Loucy (cell line): ENCODE results near the gene PXN.

Source experiments
- H2AFZ ChIP-seq: fragments of 200-600 bp; sonication (generic); 2 replicates; pipeline ENCODE4 v1.6.0; 2016; ENCODE audit warnings: antibody characterized with exemption, mild to moderate bottlenecking, low read length, moderate library complexity
- H3F3A ChIP-seq: fragments of 200-600 bp; 2 replicates; pipeline ENCODE4 v1.6.0; 2016; ENCODE audit warnings: antibody characterized with exemption, low read depth, mild to moderate bottlenecking
- H3K27me3 ChIP-seq: fragments of 200-600 bp; sonication (generic); 2 replicates; pipeline ENCODE4 v1.6.1; 2014; ENCODE audit warnings: low read length, mild to moderate bottlenecking; ENCODE audit not compliant: insufficient read depth, poor library complexity, severe bottlenecking
- H3K36me3 ChIP-seq: fragments of 200-600 bp; sonication (generic); 2 replicates; pipeline ENCODE4 v1.6.1; 2016; ENCODE audit warnings: low read length; ENCODE audit not compliant: insufficient read depth
- H3K4me1 ChIP-seq: fragments of 200-600 bp; sonication (generic); 2 replicates; pipeline ENCODE4 v1.5.1; 2014; ENCODE audit warnings: low read length, mild to moderate bottlenecking; ENCODE audit not compliant: insufficient read depth, poor library complexity, severe bottlenecking
- H3K4me2 ChIP-seq: fragments of 200-600 bp; sonication (generic); 2 replicates; pipeline ENCODE4 v1.6.0; 2014; ENCODE audit warnings: antibody characterized with exemption, low read length, low read depth, mild to moderate bottlenecking; ENCODE audit not compliant: poor library complexity, severe bottlenecking
- H3K4me3 ChIP-seq: fragments of 200-600 bp; sonication (generic); 2 replicates; pipeline ENCODE4 v1.5.1; 2014; ENCODE audit warnings: low read length, mild to moderate bottlenecking, mixed read lengths; ENCODE audit not compliant: poor library complexity, severe bottlenecking
- H3K79me2 ChIP-seq: fragments of 200-600 bp; sonication (generic); 2 replicates; pipeline ENCODE4 v1.6.1; 2014; ENCODE audit warnings: low read length; ENCODE audit not compliant: insufficient read depth
- H3K9ac ChIP-seq: fragments of 200-600 bp; sonication (generic); 2 replicates; pipeline ENCODE4 v1.6.0; 2014; ENCODE audit warnings: mild to moderate bottlenecking, low read depth, low read length, moderate library complexity; ENCODE audit not compliant: poor library complexity, severe bottlenecking
- H3K9me2 ChIP-seq: fragments of 200-600 bp; sonication (generic); replicated peaks from 2 replicates; pipeline ENCODE4 v1.6.1; 2016; ENCODE audit warnings: low read depth, low read length, mixed read lengths
- H3K9me3 ChIP-seq: fragments of 200-600 bp; sonication (generic); 2 replicates; pipeline ENCODE4 v1.6.1; 2014; ENCODE audit warnings: mild to moderate bottlenecking, antibody characterized with exemption, low read length, low read depth; ENCODE audit not compliant: insufficient read depth
- H4K20me1 ChIP-seq: fragments of 200-600 bp; sonication (generic); 2 replicates; pipeline ENCODE4 v1.6.0; 2014; ENCODE audit warnings: antibody characterized with exemption, low read length, mild to moderate bottlenecking; ENCODE audit not compliant: insufficient read depth, poor library complexity, severe bottlenecking
- EZH2phosphoT487 ChIP-seq: fragments of 200-600 bp; IDR thresholded peaks from 2 replicates; pipeline ENCODE4 v1.6.1; 2018; ENCODE audit warnings: antibody characterized with exemption, mild to moderate bottlenecking, moderate library complexity, borderline replicate concordance
- TF ChIP-seq, protein P1 (sequence below): fragments of 200-600 bp; sonication (generic); conservative IDR thresholded peaks from 2 replicates; pipeline ENCODE4 v1.5.1; 2014; ENCODE audit warnings: mild to moderate bottlenecking, antibody characterized with exemption, low read length

PXN gene

DNA sequence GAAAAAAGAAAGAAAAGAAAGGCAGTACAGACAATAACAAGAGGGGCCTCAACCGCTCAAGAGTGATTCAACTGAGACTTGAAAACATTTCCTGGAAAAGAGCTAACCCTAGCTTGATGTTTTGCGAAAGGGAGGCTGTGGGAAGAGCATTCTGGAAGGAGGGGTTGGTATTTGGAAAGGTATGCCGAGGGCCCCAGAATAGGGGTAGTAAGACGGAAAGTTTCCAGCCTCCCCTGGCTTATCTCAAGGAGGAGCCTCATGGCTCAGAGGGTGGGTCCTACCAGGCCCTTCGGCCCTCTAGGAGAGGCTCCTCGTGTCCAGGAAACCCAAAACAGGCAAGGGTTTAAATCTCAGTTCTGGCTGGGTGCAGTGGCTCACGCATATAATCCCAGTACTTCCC lies 17.8 kb upstream of the PXN start:
- Histone ChIP-seq H2AFZ (no peak overlapping the region), H3K79me2 (no peaks in the 10 kb centered on the region)
- no peak for TF ChIP-seq EZH2phosphoT487
- TF ChIP-seq, protein P1, sequence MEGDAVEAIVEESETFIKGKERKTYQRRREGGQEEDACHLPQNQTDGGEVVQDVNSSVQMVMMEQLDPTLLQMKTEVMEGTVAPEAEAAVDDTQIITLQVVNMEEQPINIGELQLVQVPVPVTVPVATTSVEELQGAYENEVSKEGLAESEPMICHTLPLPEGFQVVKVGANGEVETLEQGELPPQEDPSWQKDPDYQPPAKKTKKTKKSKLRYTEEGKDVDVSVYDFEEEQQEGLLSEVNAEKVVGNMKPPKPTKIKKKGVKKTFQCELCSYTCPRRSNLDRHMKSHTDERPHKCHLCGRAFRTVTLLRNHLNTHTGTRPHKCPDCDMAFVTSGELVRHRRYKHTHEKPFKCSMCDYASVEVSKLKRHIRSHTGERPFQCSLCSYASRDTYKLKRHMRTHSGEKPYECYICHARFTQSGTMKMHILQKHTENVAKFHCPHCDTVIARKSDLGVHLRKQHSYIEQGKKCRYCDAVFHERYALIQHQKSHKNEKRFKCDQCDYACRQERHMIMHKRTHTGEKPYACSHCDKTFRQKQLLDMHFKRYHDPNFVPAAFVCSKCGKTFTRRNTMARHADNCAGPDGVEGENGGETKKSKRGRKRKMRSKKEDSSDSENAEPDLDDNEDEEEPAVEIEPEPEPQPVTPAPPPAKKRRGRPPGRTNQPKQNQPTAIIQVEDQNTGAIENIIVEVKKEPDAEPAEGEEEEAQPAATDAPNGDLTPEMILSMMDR, result no peak

DNA sequence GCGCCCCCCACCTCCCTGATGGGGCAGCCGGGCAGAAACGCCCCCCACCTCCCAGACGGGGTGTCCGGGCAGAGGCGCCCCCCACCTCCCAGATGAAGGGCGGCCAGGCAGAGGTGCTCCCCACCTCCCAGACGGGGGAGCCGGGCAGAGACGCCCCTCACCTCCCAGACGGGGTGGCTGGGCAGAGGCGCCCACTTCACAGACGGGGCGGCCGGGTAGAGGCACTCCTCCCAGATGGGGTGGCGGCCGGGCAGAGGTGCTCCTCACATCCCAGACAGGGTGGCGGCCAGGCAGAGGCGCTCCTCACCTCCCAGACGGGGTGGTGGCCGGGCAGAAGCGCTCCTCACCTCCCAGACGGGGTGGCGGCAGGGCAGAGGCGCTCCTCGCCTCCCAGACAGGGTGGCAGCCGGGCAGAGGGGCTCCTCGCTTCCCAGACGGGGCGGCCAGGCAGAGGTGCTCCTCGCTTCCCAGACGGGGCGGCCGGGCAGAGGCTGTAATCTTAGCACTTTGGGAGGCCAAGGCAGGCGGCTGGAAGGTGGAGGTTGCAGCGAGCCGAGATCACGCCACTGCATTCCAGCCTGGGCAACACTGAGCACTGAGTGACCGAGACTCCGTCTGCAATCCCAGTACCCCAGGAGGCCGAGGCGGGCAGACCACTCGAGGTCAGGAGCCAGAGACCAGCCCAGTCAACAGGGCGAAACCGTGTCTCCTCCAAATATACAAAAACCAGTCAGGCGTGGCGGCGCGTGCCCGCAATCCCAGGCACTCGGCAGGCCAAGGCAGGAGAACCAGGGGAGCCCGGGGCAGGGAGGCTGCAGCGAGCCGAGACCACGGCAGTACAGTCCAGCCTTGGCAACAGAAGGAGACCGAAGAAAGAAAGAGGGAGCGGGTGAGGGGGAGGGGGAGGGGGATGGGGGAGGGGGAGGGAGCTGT lies 12.9 kb upstream of the PXN start:
- TF ChIP-seq, protein P1, result no peak
- no peak for TF ChIP-seq EZH2phosphoT487
- H3K79me2 ChIP-seq, result no peaks in the 10 kb centered on the region
- H2AFZ ChIP-seq, result no peak overlapping the region

More for the DNA sequence above, 17.8 kb upstream of the PXN start:
- no peak overlapping the region for H3K4me2 ChIP-seq
- H3K36me3 ChIP-seq, result no peaks in the 10 kb centered on the region
- no peak overlapping the region for H3K9ac ChIP-seq
- no peaks in the 10 kb centered on the region for H3K9me3 ChIP-seq
- no peaks in the 10 kb centered on the region for H3K27me3 ChIP-seq
- no peak overlapping the region for H3K4me3 ChIP-seq
- H3K9me2 ChIP-seq, result no peaks in the 10 kb centered on the region
- H3K4me1 ChIP-seq, result no peaks in the 10 kb centered on the region
- no peaks in the 10 kb centered on the region for H4K20me1 ChIP-seq
- H3F3A ChIP-seq, result no peaks in the 10 kb centered on the region

DNA sequence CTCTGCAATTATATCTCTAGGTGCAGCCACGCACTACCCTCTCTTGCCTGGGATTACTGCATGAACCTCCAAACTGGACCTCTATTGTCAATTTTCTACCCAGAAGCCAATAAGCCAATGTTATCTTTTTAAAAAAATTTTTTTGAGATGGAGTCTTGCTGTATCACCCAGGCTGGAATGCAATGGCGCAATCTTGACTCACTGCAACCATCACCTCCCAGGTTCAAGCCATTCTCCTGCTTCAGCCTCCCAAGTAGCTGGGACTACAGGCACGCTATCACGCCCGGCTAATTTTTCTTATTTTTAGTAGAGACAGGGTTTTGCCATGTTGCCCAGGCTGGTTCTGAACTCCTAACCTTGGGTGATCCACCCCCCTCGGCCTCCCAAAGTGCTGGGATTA lies 11.2 kb upstream of the PXN start:
- H3K9me2 ChIP-seq, result no peaks in the 10 kb centered on the region
- H3K4me3 ChIP-seq, result no peak overlapping the region
- H3K9me3 ChIP-seq, result no peaks in the 10 kb centered on the region
- TF ChIP-seq EZH2phosphoT487, result no peak
- TF ChIP-seq, protein P1, result no peak
- H4K20me1 ChIP-seq, result no peaks in the 10 kb centered on the region
- no peaks in the 10 kb centered on the region for H3F3A ChIP-seq
- H3K9ac ChIP-seq, result no peak overlapping the region
- H3K27me3 ChIP-seq, result no peaks in the 10 kb centered on the region
- H3K36me3 ChIP-seq, result no peaks in the 10 kb centered on the region
- H3K4me2 ChIP-seq, result no peak overlapping the region
- H2AFZ ChIP-seq, result no peak overlapping the region
- no peaks in the 10 kb centered on the region for H3K79me2 ChIP-seq
- H3K4me1 ChIP-seq, result no peaks in the 10 kb centered on the region

More for the DNA sequence above, 12.9 kb upstream of the PXN start:
- H3K36me3 ChIP-seq, result no peaks in the 10 kb centered on the region
- H3K4me1 ChIP-seq, result no peaks in the 10 kb centered on the region
- H3K9ac ChIP-seq, result no peak overlapping the region
- no peaks in the 10 kb centered on the region for H3F3A ChIP-seq
- no peaks in the 10 kb centered on the region for H3K27me3 ChIP-seq
- H4K20me1 ChIP-seq, result no peaks in the 10 kb centered on the region
- no peak overlapping the region for H3K4me2 ChIP-seq
- H3K9me2 ChIP-seq, result no peaks in the 10 kb centered on the region
- no peaks in the 10 kb centered on the region for H3K9me3 ChIP-seq
- H3K4me3 ChIP-seq, result no peak overlapping the region
